Ascending aorta (tissue), 2 donors: Measurements from ENCODE around the gene MND1. TPM values are rescaled to one million over a fixed set of nuclear protein-coding genes. Genes with fewer than 3 reads are reported as not detected.

Experiments used
- DNase-seq, 2 donors: peaks; one replicate each; pipeline ENCODE4 v3.0.0-alpha.2; 2019; ENCODE audit warnings: low spot score in 2 of 2
- H3K27ac ChIP-seq, 2 donors: fragments of 200-600 bp; sonication (generic); one replicate each; pipeline ENCODE4 v1.5.1; 2016 to 2017; ENCODE audit warnings: mild to moderate bottlenecking in 1 of 2
- H3K27me3 ChIP-seq: fragments of 200-600 bp; sonication (generic); one replicate; pipeline ENCODE4 v1.5.1; 2017
- H3K36me3 ChIP-seq, 2 donors: fragments of 200-600 bp; sonication (generic); one replicate each; pipeline ENCODE4 v1.5.1; 2016
- H3K4me1 ChIP-seq, 2 donors: fragments of 200-600 bp; sonication (generic); one replicate each; pipeline ENCODE4 v1.5.1; 2016 to 2017; ENCODE audit warnings: mild to moderate bottlenecking in 1 of 2
- H3K4me3 ChIP-seq, 2 donors: fragments of 200-600 bp; sonication (generic); one replicate each; pipeline ENCODE4 v1.5.1; 2016 to 2017; ENCODE audit warnings: mild to moderate bottlenecking in 1 of 2
- H3K9me3 ChIP-seq, 2 donors: fragments of 200-600 bp; sonication (generic); one replicate each; pipeline ENCODE4 v1.5.1; 2016
- CTCF ChIP-seq, 3 experiments: fragments of 200-600 bp in 2 of 3; fragments of 450-650 bp in 1 of 3; sonication (generic) in 2 of 3; IDR thresholded peaks; one replicate each; pipeline ENCODE4 v1.5.1; 2016 to 2019; ENCODE audit warnings: antibody characterized with exemption in 3 of 3, mild to moderate bottlenecking in 1 of 3, moderate library complexity in 1 of 3
- intact Hi-C: fragments of 100-400 bp; cut with DNase I; formaldehyde crosslinking; loops from one replicate; pipeline ENCODE4 v1.15.1; 2023
- total RNA-seq: library from RNA; depleted of rRNA; stranded (reverse); fragments of >200 nt; gene quantifications from one replicate; pipeline ENCODE4 v1.1.0, GENCODE V29; 2016

MND1 gene
- total RNA-seq, 1 donor from 2014 or later: not detected

GRCh38 chr4:153426207-153426885 lies 81.9 kb downstream of the MND1 start:
- Histone ChIP-seq H3K4me1 (peaks cover 0 to 11% of the 10 kb centered on the region in 2 donors), H3K27me3 (no peaks in the 10 kb centered on the region), H3K36me3 (no peaks in the 10 kb centered on the region), H3K9me3 (no peaks in the 10 kb centered on the region), H3K4me3 (no peak overlapping the region), H3K27ac (no peak overlapping the region)
- no peak for DNase-seq
- intact Hi-C loops: no loop called here
- TF ChIP-seq CTCF (IDR thresholded peaks at IDR 0.05): no peak

GRCh38 chr4:153427363-153428071 lies 83.0 kb downstream of the MND1 start:
- Histone ChIP-seq H3K27ac (peak overlapping the region in 1 of 2 donors; percentile 19), H3K4me1 (peaks cover 0 to 11% of the 10 kb centered on the region in 2 donors), H3K36me3 (no peaks in the 10 kb centered on the region), H3K4me3 (no peak overlapping the region), H3K9me3 (no peaks in the 10 kb centered on the region), H3K27me3 (no peaks in the 10 kb centered on the region)
- intact Hi-C loops: loop anchor here (2.0 kb wide), 1 partner anchor 17 kb away; no protein-coding TSS in a partner anchor
- TF ChIP-seq CTCF (IDR thresholded peaks at IDR 0.05): no peak
- DNase-seq: no peak

- no peaks in the 10 kb centered on the region for H3K36me3 ChIP-seq
- intact Hi-C loops: loop anchor here (2.0 kb wide), 1 partner anchor 18 kb away; no protein-coding TSS in a partner anchor
- peaks cover 0 to 11% of the 10 kb centered on the region in 2 donors for H3K4me1 ChIP-seq
- no peaks in the 10 kb centered on the region for H3K9me3 ChIP-seq
- DNase-seq: no peak
- no peak overlapping the region for H3K4me3 ChIP-seq
- peak overlapping the region; percentile 38 to 60 for H3K27ac ChIP-seq
- no peaks in the 10 kb centered on the region for H3K27me3 ChIP-seq
- TF ChIP-seq CTCF (IDR thresholded peaks at IDR 0.05): no peak
Observed at GRCh38 chr4:153428941-153429475, 84.5 kb downstream of the MND1 start.

GRCh38 chr4:153432965-153433753 lies 88.7 kb downstream of the MND1 start:
- no peaks in the 10 kb centered on the region for H3K36me3 ChIP-seq
- DNase-seq: peak in 1 of 2 donors; percentile 75
- intact Hi-C loops: loop anchor here (5.0 kb wide), 1 partner anchor 91 kb away; the partner anchor contains the start of gene MND1
- no peaks in the 10 kb centered on the region for H3K9me3 ChIP-seq
- no peaks in the 10 kb centered on the region for H3K27me3 ChIP-seq
- peaks cover 0 to 10% of the 10 kb centered on the region in 2 donors for H3K4me1 ChIP-seq
- peak; percentile 28 to 50 (median 50) for TF ChIP-seq CTCF (IDR thresholded peaks at IDR 0.05)
- H3K27ac ChIP-seq: peak overlapping the region in 1 of 2 donors; percentile 0
- H3K4me3 ChIP-seq: peak overlapping the region; percentile 12 to 13

- H3K27ac ChIP-seq: no peak overlapping the region
Observed at GRCh38 chr4:153433754-153434105, 89.2 kb downstream of the MND1 start.

More at GRCh38 chr4:153433754-153434105, 89.2 kb downstream of the MND1 start:
- intact Hi-C loops: loop anchor here (5.0 kb wide), 1 partner anchor 91 kb away; the partner anchor contains the start of gene MND1
- TF ChIP-seq CTCF (IDR thresholded peaks at IDR 0.05): no peak
- H3K4me1 ChIP-seq: peaks cover 0 to 5% of the 10 kb centered on the region in 2 donors
- no peaks in the 10 kb centered on the region for H3K27me3 ChIP-seq
- DNase-seq: no peak
- H3K4me3 ChIP-seq: no peak overlapping the region
- H3K9me3 ChIP-seq: no peaks in the 10 kb centered on the region
- no peaks in the 10 kb centered on the region for H3K36me3 ChIP-seq
